NCI-H510A (cell line): Measurements from ENCODE around the gene NFATC2.
"Not testable (repeated sequence)": the region's sequence is repeated elsewhere in the genome, so short reads cannot be mapped to it uniquely, and the experiment has no call there.

Experiments used
- DNase-seq: peaks from one replicate; lab custom pipeline; 2025; lab: John Stamatoyannopoulos, UW

The NFATC2 gene

DNA sequence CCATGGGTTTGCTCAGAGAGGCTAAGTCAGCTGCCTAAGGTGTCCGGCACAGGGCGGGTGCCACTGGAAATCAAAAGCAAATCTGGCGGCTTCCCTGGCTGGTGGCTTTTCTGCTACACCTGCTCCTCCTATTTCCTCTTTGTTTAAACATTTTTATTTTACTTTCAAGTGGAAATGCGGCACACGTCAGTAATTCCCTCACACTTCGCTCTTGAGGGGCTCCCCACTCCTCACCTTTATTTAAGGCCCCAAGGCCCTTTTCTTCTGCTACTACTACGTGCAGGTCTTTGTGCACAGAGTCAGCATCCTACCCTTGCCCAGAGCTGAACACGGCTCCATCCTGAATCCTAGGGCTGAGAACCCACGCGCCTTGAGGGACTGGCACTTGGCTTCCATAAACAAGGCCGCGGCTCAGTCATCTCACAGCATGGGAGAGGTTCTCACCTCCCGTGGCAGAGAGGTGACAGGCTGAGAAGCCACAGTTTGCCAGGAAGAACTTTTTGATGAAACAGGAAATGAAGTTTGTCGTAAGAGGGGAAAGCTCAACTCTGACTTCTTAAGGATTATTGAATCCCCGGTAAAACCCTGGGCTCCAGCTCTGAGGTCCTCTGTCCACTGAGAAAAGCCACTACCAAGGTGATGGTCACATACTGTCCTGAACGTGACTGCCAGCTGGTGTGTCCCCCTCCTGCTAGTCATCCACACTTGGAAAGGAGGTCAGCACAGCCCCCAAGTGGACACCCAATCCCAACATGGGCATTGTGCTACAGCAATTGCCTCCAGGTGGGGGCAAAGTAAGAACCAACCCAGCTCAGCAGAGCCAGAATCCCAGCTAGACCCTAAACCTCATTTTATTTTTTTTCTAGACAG, 48.0 kb downstream of the NFATC2 start:
- no peak for DNase-seq

GRCh38 chr20:51493346-51493791, 49.1 kb downstream of the NFATC2 start:
- no peak for DNase-seq

DNA sequence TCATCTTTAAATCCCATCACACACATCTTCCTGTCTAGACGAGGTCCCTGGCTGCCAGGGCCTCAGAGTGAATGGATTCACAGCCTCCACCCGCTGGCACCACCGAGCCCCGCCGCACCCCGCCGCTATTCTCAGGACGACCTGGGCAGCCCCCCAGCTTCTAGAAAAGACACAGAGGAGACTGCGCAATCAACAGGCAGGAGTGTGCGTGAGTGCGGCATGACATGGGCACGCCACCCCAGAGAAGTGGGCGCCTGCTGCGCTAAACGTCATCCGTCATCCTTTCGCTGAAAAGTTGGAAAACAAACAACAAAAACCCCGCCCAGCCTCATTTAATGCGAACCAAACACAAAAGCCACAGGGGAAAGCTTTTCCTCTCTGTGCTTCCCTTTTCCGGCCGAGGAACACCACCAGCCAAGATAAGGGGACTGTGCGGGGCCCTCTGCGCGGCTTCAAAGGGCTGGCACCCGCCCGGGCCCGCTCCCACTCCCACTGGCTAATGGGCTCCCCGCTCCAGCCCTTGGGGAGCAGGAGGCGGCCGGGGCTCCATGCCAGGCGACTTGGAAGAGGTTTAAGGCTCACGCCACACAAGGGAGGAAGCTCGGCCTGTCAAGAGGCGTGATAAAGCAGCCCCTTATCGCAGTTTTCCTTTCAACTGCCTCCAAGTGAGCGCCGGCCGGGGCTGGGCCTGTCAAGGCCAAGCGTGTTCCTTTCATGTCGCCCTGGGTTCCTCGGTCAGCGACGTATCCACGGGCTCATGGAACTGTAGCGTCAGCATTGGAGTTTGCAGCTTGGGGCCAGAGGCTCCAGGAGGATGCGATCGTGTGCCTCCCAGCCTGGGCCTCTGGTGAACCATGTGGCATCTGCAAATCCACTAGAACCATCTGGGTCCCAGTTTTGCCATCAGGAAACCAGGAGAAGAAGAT, 50.1 kb downstream of the NFATC2 start:
- DNase-seq, result no peak

- DNase-seq, result no peak
Measured at GRCh38 chr20:51491393-51491792, 51.1 kb downstream of the NFATC2 start.

- DNase-seq, result no peak
Measured at GRCh38 chr20:51490635-51491034, 51.9 kb downstream of the NFATC2 start.

GRCh38 chr20:51489611-51490010, 52.9 kb downstream of the NFATC2 start:
- no peak for DNase-seq

DNA sequence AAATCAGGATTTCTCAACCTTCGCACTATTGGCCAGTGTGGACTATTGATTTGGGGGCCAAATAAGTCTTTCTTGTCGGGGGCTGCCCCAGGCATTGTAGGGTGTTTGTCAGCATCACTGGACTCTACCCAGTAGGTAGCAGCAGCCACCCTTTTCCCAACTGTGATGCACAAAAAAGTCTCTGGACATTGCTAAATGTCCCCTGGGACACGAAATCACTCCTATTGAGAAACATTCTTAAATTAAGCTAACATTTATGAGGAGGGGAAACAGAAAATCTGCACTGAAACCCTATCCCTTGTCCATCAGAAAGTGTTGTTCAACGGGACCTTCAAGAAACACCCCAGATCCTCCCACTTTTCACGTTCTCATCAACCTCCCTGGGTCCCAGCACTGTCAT, 54.2 kb downstream of the NFATC2 start:
- no peak for DNase-seq

DNA sequence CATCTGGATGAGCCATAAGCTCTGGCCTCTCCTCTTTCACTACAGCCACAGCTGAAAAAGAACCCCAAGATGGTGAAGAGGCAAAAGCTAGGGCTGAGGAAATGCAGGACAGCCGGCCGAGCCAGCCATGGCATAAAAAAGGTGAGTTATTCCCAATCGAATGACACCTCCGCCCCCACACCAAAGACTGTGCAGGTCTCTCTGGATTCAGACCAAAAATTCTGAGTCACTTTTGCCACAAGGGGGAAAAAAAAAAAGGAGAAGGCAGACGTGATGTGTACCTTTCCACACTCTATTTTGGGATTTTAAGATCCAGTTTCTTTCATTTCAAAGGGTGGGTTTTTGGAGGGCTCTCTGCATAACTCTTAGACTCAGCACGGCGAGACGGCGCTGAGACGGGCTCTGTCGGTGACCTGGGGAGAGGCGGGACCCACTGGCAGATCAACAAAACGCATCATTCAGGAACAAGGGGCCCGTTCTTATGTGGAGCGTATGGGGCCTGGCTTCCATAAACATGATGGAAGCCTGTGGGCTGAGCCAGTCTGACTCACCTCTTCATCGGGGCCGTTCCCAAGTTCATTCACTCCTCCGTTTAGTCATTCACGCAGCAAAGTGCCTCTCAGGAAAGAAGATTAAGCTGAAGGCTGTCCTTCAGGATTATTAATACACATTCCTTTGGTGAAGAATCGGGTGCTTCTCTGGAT, 54.8 kb downstream of the NFATC2 start:
- no peak for DNase-seq

DNA sequence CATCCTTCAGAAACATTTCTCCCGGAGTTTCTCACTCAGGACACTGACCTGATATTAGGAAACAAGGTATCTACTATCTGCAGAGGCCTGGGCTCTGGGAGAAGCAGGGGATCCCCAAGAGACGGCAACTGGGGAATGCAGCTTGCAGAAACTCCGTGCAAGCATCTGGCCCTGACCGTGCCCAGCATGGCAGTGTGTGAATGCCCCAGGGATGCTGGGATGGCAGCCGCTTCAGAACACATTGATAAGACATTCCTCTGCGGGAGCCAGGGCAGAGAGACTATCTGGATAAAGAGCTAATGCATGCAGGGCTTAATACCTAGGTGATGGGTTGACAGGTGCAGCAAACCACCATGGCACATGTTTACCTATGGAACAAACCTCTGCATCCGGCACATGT, 55.4 kb downstream of the NFATC2 start:
- no peak for DNase-seq

DNA sequence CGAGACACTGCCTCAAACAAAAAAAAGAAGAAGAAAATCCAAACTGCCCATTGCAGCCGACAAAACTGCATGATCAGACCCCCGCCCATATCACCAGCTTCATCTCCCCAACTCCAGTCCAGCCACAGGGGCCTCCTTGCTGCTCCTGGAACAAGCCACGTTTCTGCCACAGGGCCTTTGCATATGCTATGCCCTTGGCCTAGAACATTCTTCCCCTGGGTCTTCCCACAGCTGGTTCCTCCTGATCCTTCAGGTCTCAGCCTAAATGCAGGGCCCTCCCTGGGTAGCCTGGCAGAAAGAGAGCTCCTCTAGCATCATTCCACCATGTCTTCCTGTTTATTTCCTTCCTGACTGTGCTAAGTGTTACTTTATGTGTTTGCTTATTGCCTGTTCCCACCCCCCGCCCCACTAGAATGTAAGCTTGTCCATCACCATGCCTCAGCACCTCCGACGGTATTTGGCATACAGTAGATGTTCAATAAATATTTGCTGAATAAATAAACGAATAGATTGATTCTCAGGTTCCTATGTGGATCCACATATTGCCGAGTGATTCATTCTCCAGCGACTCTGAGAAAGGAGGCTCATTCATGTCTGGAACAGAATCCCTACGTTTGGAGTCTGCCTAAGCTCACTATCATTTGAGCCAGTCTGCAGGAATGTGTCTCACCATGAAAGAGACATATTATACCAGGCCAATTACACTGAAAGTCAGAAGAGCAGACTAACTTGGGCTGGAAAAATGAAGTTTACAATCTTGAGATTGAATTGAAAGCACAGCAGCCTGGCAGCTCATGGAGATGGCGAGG, 56.1 kb downstream of the NFATC2 start:
- no peak for DNase-seq

GRCh38 chr20:51484831-51485230, 57.7 kb downstream of the NFATC2 start:
- DNase-seq, result no peak

DNA sequence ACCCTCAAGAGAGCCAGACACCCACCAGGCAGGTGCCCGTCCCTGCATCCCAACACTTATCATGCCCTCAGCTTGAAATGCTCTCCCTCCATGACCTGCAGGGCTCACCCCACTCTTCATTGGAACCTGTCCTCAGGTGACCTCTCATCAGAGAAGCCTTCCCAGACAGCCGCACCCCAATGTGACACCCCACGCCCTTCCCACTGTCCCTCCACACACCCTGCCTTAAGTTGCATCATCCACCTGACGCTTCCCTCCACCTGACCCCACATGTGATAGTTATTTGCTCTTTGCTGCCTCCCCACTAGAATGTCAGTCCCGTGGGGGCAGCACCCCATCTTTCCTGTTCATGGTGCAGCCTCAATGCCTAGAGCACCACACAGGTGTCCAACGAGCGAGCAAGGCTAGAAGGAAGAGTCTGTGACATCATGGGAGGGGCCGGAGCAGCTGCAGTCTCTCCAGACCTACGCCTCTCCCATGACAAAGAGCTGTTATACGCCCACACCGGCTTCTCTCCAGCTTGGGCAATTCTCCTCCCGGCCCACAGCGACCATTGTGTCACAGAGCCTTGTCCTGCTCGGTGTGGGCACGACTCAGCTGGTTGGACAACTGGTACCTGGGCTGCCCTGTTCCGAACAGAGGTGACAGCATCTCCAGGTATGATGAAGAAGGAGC, 58.2 kb downstream of the NFATC2 start:
- DNase-seq, result no peak

DNA sequence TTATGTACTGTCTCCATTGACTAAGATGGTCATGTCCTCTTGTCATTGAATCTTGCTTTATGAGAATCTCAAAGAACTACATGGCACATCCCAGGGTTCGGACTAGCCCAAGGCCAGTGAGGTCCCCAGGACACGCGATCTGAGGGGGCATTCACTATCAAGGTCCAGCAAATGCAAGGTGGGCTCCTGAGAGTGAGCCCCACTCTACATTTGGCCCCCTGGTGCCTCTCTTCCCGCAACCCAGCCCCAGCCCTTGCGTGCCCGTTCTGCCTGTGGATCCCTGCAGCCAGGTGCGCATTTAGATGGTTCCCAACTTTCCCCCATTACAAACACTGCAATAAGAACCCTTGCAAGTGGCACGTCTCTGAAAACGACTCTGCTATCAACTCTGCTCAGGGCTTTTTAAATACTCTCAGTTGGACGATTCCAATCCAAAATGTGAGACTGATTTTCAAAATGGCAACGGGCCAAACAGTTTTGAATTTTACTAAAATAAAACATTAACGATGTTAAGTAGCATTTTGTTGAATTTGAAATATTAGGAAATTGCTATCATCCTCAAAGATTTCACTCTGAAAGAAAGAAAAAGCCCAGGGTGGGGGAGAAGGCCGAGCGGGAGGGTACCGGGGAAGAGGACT, 59.6 kb downstream of the NFATC2 start:
- no peak for DNase-seq

DNA sequence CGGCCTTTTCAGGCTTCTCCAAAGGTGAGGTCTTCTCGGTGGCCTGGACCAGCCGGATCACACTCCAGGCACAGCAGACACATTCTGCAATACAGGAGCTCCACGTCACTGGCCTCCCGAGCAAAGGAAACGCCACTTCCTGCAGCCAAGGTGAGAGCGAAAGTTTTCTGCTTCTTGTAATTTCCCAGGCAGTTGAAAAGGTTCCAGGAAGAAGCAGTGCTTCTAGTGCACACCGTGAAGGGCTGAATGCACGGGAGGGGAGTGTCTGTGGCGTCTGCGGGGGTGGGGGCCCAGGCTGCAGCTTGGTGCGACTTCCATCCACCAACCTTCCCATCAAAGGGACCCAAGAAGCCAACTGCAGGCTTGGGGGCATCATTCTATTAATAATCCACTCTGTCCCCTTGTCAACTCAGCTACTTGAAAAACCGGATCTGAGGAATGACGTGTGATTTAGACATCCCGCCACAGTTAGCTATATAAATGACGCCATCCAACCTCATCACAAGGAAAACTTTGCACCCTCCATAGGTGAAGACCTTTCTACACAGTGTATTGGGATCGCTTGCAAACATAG, 61.1 kb downstream of the NFATC2 start:
- DNase-seq, result no peak

- no peak for DNase-seq
Measured at GRCh38 chr20:51480507-51481270, 61.8 kb downstream of the NFATC2 start.

- not testable (repeated sequence) for DNase-seq
Measured at GRCh38 chr20:51476106-51476505, 66.4 kb downstream of the NFATC2 start.

DNA sequence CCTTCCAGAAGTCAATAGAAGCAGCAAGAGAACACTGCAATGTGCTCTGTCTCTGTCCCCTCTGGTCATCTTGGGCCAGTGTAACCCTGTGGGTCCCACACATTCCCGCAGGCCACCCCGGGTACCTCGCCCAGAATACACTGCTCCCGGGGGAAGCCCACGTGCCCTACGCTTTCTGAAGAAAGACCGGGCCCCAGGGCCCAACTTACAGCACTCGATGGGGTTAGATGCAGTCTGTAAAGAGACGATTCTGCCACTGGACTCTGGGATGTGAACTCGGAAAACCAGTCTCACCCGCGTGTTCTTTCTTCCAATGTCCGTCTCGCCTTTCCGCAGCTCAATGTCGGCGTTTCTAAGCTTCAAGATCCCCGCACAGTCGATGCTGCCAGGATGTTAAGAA, 68.7 kb downstream of the NFATC2 start:
- DNase-seq, result no peak

GRCh38 chr20:51473256-51473655, 69.3 kb downstream of the NFATC2 start:
- no peak for DNase-seq

GRCh38 chr20:51470907-51471411, 71.6 kb downstream of the NFATC2 start:
- DNase-seq, result no peak
